PFSK-1 (cell line): ENCODE results near the gene WDR37.

Source experiments
- POLR2AphosphoS5 ChIP-seq: IDR thresholded peaks from 2 replicates; pipeline ENCODE4 v1.6.1; 2012; ENCODE audit warnings: low read depth, mild to moderate bottlenecking, control low read depth, low read length, moderate library complexity
- REST ChIP-seq, 2 experiments: IDR thresholded peaks; 2 replicates each; pipeline versions ENCODE4 v1.6.1 to v1.8.0; 2011 to 2012; ENCODE audit warnings: low read depth in 2 of 2, low read length in 2 of 2, control low read depth in 1 of 2, inconsistent platforms in 1 of 2, mild to moderate bottlenecking in 1 of 2, moderate library complexity in 1 of 2; ENCODE audit not compliant: insufficient read depth in 1 of 2

- TF ChIP-seq POLR2AphosphoS5 (no peak), REST (IDR thresholded peaks at IDR 0.05; ENCODE audit: insufficient read depth in 1 of 2, low read depth in 2 of 2, low read length in 2 of 2) (no peak)
These were observed 10.8 kb upstream of the WDR37 start for GRCh38 chr10:1045415-1045814.
